ENCODE results near the gene CDH6. TPM values are rescaled to one million over a fixed set of nuclear protein-coding genes. Genes with fewer than 3 reads are reported as not detected.

The CDH6 gene
- total and polyA plus RNA-seq, 2 of the 4 experiments (the other 2 are of a cell fraction) = 72.2 to 232 TPM

DNA sequence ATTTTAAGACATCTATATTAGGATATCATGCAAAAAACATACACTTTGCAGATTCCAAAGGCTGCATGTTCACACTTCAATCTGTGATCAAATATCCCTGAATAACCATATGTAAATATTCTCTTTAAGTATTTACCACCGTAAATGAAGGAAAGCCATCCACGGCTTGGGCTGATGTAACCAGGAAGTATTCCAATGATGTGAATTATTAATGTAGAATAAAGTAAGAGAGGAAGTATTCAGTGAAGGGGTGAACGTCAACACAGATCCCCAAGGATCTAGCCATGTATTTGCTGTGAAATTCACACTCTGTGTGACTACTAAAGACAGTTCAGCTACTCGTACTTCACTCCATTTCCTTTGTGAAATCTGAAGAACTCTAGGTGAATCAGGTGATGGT is 75.2 kb downstream of the CDH6 start:
- WGBS, 2 experiments (ENCODE audit: extremely low coverage in 2 of 2, insufficient read length in 1 of 2) = no CpG with 5 or more reads among the region's 4 CpGs
- H3K9me3 ChIP-seq (ENCODE audit: control insufficient read depth, insufficient read depth, low read length) = no peaks in the 10 kb centered on the region
- H2AK9ac ChIP-seq (replicated peaks; ENCODE audit: low read depth, low read length, poor library complexity) = no peak overlapping the region
- no peak overlapping the region for H2AFZ ChIP-seq (replicated peaks; ENCODE audit: low read length, poor library complexity)
- H3K79me1 ChIP-seq (ENCODE audit: low read depth in 1 of 2, low read length in 2 of 2) = peaks cover 9 to 14% of the 10 kb centered on the region in 2 experiments
- TF ChIP-seq BHLHE40 (IDR thresholded peaks at IDR 0.05; ENCODE audit: low read depth, low read length) (no peak), POLR2A (IDR thresholded peaks at IDR 0.05; ENCODE audit: low read depth, low read length) (no peak), MAZ (IDR thresholded peaks at IDR 0.05; ENCODE audit: borderline replicate concordance, low read depth, low read length) (no peak), SMC3 (IDR thresholded peaks at IDR 0.05; ENCODE audit: low read depth, low read length) (no peak), RAD21 (IDR thresholded peaks at IDR 0.05; ENCODE audit: low read length) (no peak), CHD1 (IDR thresholded peaks at IDR 0.05; ENCODE audit: low read depth, low read length) (no peak), NFE2L2 (IDR thresholded peaks at IDR 0.05; ENCODE audit: low read depth, low read length) (no peak), MAFK (IDR thresholded peaks at IDR 0.05; ENCODE audit: low read depth, low read length) (no peak), FOS (IDR thresholded peaks at IDR 0.05; ENCODE audit: low read depth, low read length) (no peak), MXI1 (IDR thresholded peaks at IDR 0.05; ENCODE audit: borderline replicate concordance, low read depth, low read length) (no peak), RFX5 (IDR thresholded peaks at IDR 0.05; ENCODE audit: low read depth, low read length) (no peak), RCOR1 (IDR thresholded peaks at IDR 0.05; ENCODE audit: insufficient replicate concordance, low read length) (no peak), CEBPB (IDR thresholded peaks at IDR 0.05; ENCODE audit: low read depth, low read length) (no peak)
- TF ChIP-seq, protein P1, sequence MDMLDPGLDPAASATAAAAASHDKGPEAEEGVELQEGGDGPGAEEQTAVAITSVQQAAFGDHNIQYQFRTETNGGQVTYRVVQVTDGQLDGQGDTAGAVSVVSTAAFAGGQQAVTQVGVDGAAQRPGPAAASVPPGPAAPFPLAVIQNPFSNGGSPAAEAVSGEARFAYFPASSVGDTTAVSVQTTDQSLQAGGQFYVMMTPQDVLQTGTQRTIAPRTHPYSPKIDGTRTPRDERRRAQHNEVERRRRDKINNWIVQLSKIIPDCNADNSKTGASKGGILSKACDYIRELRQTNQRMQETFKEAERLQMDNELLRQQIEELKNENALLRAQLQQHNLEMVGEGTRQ (IDR thresholded peaks at IDR 0.05; ENCODE audit: low read depth, low read length) = no peak
- TF ChIP-seq, protein P2, sequence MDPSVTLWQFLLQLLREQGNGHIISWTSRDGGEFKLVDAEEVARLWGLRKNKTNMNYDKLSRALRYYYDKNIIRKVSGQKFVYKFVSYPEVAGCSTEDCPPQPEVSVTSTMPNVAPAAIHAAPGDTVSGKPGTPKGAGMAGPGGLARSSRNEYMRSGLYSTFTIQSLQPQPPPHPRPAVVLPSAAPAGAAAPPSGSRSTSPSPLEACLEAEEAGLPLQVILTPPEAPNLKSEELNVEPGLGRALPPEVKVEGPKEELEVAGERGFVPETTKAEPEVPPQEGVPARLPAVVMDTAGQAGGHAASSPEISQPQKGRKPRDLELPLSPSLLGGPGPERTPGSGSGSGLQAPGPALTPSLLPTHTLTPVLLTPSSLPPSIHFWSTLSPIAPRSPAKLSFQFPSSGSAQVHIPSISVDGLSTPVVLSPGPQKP (IDR thresholded peaks at IDR 0.05; ENCODE audit: borderline replicate concordance, low read depth, low read length) = no peak
- TF ChIP-seq, protein P3, sequence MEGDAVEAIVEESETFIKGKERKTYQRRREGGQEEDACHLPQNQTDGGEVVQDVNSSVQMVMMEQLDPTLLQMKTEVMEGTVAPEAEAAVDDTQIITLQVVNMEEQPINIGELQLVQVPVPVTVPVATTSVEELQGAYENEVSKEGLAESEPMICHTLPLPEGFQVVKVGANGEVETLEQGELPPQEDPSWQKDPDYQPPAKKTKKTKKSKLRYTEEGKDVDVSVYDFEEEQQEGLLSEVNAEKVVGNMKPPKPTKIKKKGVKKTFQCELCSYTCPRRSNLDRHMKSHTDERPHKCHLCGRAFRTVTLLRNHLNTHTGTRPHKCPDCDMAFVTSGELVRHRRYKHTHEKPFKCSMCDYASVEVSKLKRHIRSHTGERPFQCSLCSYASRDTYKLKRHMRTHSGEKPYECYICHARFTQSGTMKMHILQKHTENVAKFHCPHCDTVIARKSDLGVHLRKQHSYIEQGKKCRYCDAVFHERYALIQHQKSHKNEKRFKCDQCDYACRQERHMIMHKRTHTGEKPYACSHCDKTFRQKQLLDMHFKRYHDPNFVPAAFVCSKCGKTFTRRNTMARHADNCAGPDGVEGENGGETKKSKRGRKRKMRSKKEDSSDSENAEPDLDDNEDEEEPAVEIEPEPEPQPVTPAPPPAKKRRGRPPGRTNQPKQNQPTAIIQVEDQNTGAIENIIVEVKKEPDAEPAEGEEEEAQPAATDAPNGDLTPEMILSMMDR (conservative IDR thresholded peaks at IDR 0.05; ENCODE audit: low read depth, low read length) = no peak
- no peak overlapping the region for H3K14ac ChIP-seq (replicated peaks; ENCODE audit: low read depth, low read length)
- H2BK120ac ChIP-seq (ENCODE audit: low read depth, low read length) = no peak overlapping the region
- intact Hi-C loops (cut with micrococcal nuclease) (no loop called here), in situ Hi-C loops (cut with MboI; ENCODE audit: low sequenced_read_pairs) (loop anchor here (25.0 kb wide), 1 partner anchor 1231 kb away; no protein-coding TSS in a partner anchor), dilution Hi-C loops (cut with HindIII; ENCODE audit: low sequenced_read_pairs, unreplicated experiment) (no loop called here)
- H2BK5ac ChIP-seq (ENCODE audit: low read depth, low read length, poor library complexity, severe bottlenecking) = no peak overlapping the region
- H3K27me3 ChIP-seq (ENCODE audit: control insufficient read depth, insufficient read depth, low read length) = no peaks in the 10 kb centered on the region
- H3K23ac ChIP-seq (ENCODE audit: low read depth, low read length) = no peak overlapping the region
- no TSS peak for BruUV-seq (replicated peaks)
- CTCF ChIA-PET = interaction anchor here (0.6 kb wide), 1 partner anchor 371 kb away, joined by 3 read pairs; no protein-coding TSS in a partner anchor
- H2BK15ac ChIP-seq (ENCODE audit: low read depth, low read length) = no peak overlapping the region
- ATAC-seq (ENCODE audit: low read depth) (no peak), DNase-seq (no peak)
- no peak overlapping the region for H4K8ac ChIP-seq (ENCODE audit: low read depth in 2 of 2, low read length in 2 of 2)
- no peak overlapping the region for H3K4me3 ChIP-seq (ENCODE audit: insufficient read depth, low read depth, low read length)
- H4K5ac ChIP-seq (ENCODE audit: low read depth, low read length) = no peak overlapping the region
- no peak overlapping the region for H3K27ac ChIP-seq (ENCODE audit: insufficient read depth, low read length)
- no peak overlapping the region for H2BK20ac ChIP-seq (ENCODE audit: low read depth, low read length)
- H4K91ac ChIP-seq (ENCODE audit: insufficient read depth, low read depth, low read length) = no peak overlapping the region
- POLR2A ChIA-PET (ENCODE audit: unreplicated experiment) = no interaction called here
- H3K9me1 ChIP-seq (ENCODE audit: insufficient read depth, low read length) = no peaks in the 10 kb centered on the region; the same call in 1 of the 2 replicates
- H3K4ac ChIP-seq (ENCODE audit: low read depth, low read length) = no peak overlapping the region
- no peak overlapping the region for H3K9ac ChIP-seq (ENCODE audit: low read depth, low read length)
- H3K18ac ChIP-seq (ENCODE audit: low read depth, low read length) = no peak overlapping the region
- H3K4me1 ChIP-seq (ENCODE audit: control insufficient read depth, insufficient read depth, low read length) = peaks cover 4% of the 10 kb centered on the region
- H2AK5ac ChIP-seq (ENCODE audit: low read depth, low read length) = no peak overlapping the region
- no peaks in the 10 kb centered on the region for H4K20me1 ChIP-seq (ENCODE audit: insufficient read depth, low read length)
- H3K36me3 ChIP-seq (ENCODE audit: control insufficient read depth, insufficient read depth, low read length) = peaks cover 3% of the 10 kb centered on the region
- no peak overlapping the region for H3K4me2 ChIP-seq (ENCODE audit: low read depth, low read length)
- no peak overlapping the region for H3K56ac ChIP-seq (ENCODE audit: extremely low read depth, insufficient read depth, low read length)

Data from IMR-90 (cell line).